Esophagus muscularis mucosa (tissue), 4 donors: ENCODE results near the gene CRPPA. TPM values are rescaled to one million over a fixed set of nuclear protein-coding genes. Genes with fewer than 3 reads are reported as not detected.

ENCODE experiments used
- DNase-seq: peaks from one replicate; pipeline ENCODE4 v3.0.0-alpha.2; 2017; ENCODE audit errors: extremely low spot score
- H3K27ac ChIP-seq, 4 donors: fragments of 200-600 bp; sonication (generic); replicated peaks in 1 of 4; 1 replicate in 3 of 4; 2 replicates in 1 of 4; pipeline ENCODE4 v1.5.1; 2016 to 2019; ENCODE audit warnings: mild to moderate bottlenecking in 1 of 4
- H3K27me3 ChIP-seq, 4 donors: fragments of 200-600 bp; sonication (generic); one replicate each; pipeline versions ENCODE4 v1.5.1 to v1.6.0; 2016 to 2019
- H3K36me3 ChIP-seq, 4 donors: fragments of 200-600 bp; sonication (generic); one replicate each; pipeline ENCODE4 v1.5.1; 2016 to 2019
- H3K4me1 ChIP-seq, 4 donors: fragments of 200-600 bp; sonication (generic); one replicate each; pipeline ENCODE4 v1.5.1; 2016 to 2019
- H3K4me3 ChIP-seq, 4 donors: fragments of 200-600 bp; sonication (generic); 1 replicate in 2 of 4; 2 replicates in 2 of 4; pipeline ENCODE4 v1.5.1; 2016 to 2019; ENCODE audit warnings: mild to moderate bottlenecking in 4 of 4, moderate library complexity in 1 of 4
- H3K9me3 ChIP-seq, 4 donors: fragments of 200-600 bp; sonication (generic); 1 replicate in 3 of 4; 2 replicates in 1 of 4; pipeline ENCODE4 v1.5.1; 2016 to 2019
- EP300 ChIP-seq: sonication (generic); formaldehyde crosslinking; IDR thresholded peaks from one replicate; pipeline ENCODE4 v1.6.1; 2017; ENCODE audit warnings: antibody characterized with exemption
- POLR2A ChIP-seq: fragments of 450-650 bp; IDR thresholded peaks from one replicate; pipeline ENCODE4 v1.6.1; 2017; ENCODE audit warnings: antibody characterized with exemption, moderate library complexity, mild to moderate bottlenecking, low read depth
- POLR2AphosphoS5 ChIP-seq, 2 donors: sonication (generic); formaldehyde crosslinking; IDR thresholded peaks; one replicate each; pipeline ENCODE4 v1.6.1; 2017; ENCODE audit warnings: antibody characterized with exemption in 2 of 2
- WGBS: methylation state at CpG from one replicate; pipeline ENCODE4 v1.1.5; 2018; 5-methylcytosine and 5-hydroxymethylcytosine counted together
- intact Hi-C: fragments of 100-400 bp; cut with DNase I; formaldehyde crosslinking; loops from one replicate; pipeline ENCODE4 v1.15.1; 2023
- total RNA-seq, 4 donors: library from RNA; depleted of rRNA; stranded (reverse); fragments of >200 nt; gene quantifications; one replicate each; pipeline versions ENCODE4 v1.1.0 to v1.2.1, GENCODE V29; 2016
- TF ChIP-seq, protein P1 (sequence below), 3 experiments: fragments of 200-600 bp in 2 of 3; fragments of 450-650 bp in 1 of 3; sonication (generic) in 2 of 3; IDR thresholded peaks; one replicate each; pipeline ENCODE4 v1.5.1; 2017 to 2019; ENCODE audit warnings: antibody characterized with exemption in 3 of 3, mild to moderate bottlenecking in 2 of 3, moderate library complexity in 1 of 3

CRPPA gene
- total RNA-seq, 4 donors from 2014 or later, result 1.9 to 3.6 (median 3.5) TPM

DNA sequence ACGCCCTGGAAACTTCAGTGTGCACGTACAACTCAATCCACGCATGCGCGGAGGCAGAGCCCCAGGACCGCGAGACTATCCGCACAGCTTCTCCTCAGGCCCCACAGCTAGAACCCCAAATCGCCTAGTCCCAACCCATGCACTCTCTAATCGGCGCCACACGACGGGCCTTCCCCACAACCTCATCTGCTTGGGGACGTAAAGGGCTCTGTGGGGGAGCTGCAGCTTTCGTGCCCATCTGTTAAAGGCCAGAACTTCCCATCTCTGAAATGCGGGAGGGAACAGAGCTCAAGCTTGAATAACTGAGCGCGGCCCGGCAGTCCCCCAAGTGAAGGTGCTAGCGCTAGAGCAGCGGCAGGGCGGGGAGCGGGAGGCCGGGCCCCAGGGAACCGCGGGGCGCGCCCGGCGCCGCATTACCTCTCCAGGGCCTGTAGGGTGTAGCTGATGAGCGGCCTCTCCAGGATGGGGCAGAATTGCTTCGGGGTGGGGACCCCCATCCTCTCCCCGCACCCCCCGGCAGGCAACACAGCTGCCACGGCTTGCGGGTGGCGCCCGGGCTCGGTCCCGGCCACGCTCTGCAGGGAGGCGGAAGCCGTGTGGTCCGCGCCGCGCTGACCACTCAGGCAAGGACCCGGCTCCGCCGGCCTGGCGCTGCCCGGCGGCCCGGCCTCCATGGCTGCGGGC is 547 bp downstream of the CRPPA start:
- no peaks in the 10 kb centered on the region for H3K36me3 ChIP-seq
- H3K27ac ChIP-seq, result peak overlapping the region; percentile 94 to 99 (median 97)
- no peaks in the 10 kb centered on the region for H3K27me3 ChIP-seq
- TF ChIP-seq POLR2A (peak; percentile 16), EP300 (no peak), POLR2AphosphoS5 (IDR thresholded peaks at IDR 0.05) (peak; percentile 89 to 97)
- TF ChIP-seq, protein P1, sequence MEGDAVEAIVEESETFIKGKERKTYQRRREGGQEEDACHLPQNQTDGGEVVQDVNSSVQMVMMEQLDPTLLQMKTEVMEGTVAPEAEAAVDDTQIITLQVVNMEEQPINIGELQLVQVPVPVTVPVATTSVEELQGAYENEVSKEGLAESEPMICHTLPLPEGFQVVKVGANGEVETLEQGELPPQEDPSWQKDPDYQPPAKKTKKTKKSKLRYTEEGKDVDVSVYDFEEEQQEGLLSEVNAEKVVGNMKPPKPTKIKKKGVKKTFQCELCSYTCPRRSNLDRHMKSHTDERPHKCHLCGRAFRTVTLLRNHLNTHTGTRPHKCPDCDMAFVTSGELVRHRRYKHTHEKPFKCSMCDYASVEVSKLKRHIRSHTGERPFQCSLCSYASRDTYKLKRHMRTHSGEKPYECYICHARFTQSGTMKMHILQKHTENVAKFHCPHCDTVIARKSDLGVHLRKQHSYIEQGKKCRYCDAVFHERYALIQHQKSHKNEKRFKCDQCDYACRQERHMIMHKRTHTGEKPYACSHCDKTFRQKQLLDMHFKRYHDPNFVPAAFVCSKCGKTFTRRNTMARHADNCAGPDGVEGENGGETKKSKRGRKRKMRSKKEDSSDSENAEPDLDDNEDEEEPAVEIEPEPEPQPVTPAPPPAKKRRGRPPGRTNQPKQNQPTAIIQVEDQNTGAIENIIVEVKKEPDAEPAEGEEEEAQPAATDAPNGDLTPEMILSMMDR (IDR thresholded peaks at IDR 0.05), result peak in 1 of 3 experiments; percentile 52
- DNase-seq, result peak; percentile 93
- peak overlapping the region; percentile 72 to 76 (median 76) for H3K4me3 ChIP-seq
- peaks cover 15 to 28% (median 26%) of the 10 kb centered on the region in 4 donors for H3K4me1 ChIP-seq
- intact Hi-C loops, result no loop called here
- H3K9me3 ChIP-seq, result no peaks in the 10 kb centered on the region
- WGBS, result 0% methylated on average over 16 of the region's 56 CpGs

DNA sequence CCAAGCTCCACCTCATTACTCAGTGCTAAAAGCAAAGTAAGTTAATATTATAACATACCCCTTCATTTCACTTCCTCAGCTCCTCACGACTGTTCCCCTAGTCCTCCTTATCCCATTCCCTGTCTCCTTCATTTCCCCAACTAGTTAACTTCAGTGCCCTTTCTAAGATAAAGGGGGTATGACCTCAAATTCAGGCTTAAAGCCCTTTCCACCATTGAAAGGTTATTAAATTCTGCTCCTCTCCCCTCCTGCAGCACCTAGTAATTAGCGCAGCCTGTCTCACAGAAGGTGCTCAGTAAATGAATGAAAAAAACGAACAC is 1.0 kb downstream of the CRPPA start:
- TF ChIP-seq POLR2A (no peak), POLR2AphosphoS5 (IDR thresholded peaks at IDR 0.05) (no peak), EP300 (no peak)
- TF ChIP-seq, protein P1 (IDR thresholded peaks at IDR 0.05), result no peak
- 0% methylated on average over 3 of the region's 3 CpGs for WGBS
- peak overlapping the region; percentile 94 to 99 (median 97) for H3K27ac ChIP-seq

DNA sequence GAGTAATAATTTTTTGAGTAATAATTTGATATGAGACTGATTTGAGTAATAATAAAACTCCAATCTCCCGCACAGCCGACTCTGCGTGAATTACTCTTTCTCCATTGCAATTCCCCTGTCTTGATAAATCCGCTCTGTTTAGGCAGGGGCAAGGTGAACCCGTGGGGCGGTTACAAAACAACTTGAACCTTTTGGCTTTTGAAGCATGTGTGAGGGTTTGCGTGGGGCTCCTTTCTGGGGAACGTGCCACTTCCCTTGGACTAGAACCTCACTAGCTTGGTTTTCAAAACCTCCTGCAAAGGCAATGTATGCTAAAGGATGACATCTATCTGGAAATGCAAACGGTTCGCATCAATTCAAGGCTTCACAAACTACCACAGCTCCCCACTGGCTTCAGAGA is 1.5 kb downstream of the CRPPA start:
- DNase-seq, result no peak
- peak overlapping the region; percentile 72 to 76 (median 76) for H3K4me3 ChIP-seq
- H3K4me1 ChIP-seq, result peaks cover 15 to 28% (median 26%) of the 10 kb centered on the region in 4 donors
- H3K9me3 ChIP-seq, result no peaks in the 10 kb centered on the region
- H3K36me3 ChIP-seq, result no peaks in the 10 kb centered on the region
- WGBS, result 66% methylated on average over 10 of the region's 10 CpGs
- H3K27ac ChIP-seq, result peak overlapping the region; percentile 94 to 99 (median 97)
- no peaks in the 10 kb centered on the region for H3K27me3 ChIP-seq
- intact Hi-C loops, result loop anchor here (10.0 kb wide), 1 partner anchor 345 kb away; no protein-coding TSS in a partner anchor
- no peak for TF ChIP-seq EP300
- TF ChIP-seq, protein P1 (IDR thresholded peaks at IDR 0.05), result no peak
- TF ChIP-seq POLR2A, result no peak
- no peak for TF ChIP-seq POLR2AphosphoS5 (IDR thresholded peaks at IDR 0.05)

More for the DNA sequence above, 1.0 kb downstream of the CRPPA start:
- Histone ChIP-seq H3K27me3 (no peaks in the 10 kb centered on the region), H3K4me1 (peaks cover 15 to 28% (median 26%) of the 10 kb centered on the region in 4 donors), H3K36me3 (no peaks in the 10 kb centered on the region), H3K9me3 (no peaks in the 10 kb centered on the region), H3K4me3 (peak overlapping the region; percentile 72 to 76 (median 76))
- intact Hi-C loops, result no loop called here
- DNase-seq, result no peak

DNA sequence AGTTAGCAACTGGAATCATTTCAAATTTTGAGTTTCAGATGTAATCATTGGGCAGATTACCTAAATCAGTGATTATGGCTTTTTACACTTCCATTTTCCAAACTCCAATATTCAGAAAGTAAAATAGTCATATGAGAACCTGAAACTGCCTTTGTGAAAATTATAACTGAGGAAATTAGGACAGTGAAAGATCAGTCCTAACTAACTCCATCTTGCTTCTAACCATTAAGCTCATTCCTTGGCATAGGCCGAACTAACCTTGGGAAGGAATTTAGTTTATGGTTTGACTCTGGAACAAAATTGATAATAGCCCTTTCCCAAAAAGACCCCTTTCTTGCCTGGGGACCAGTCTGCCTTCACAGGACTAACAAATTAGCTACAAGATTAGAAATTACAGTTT is 2.2 kb downstream of the CRPPA start:
- no peaks in the 10 kb centered on the region for H3K27me3 ChIP-seq
- 94% methylated on average over 1 of the region's 1 CpG for WGBS
- peaks cover 15 to 28% (median 26%) of the 10 kb centered on the region in 4 donors for H3K4me1 ChIP-seq
- no peak overlapping the region for H3K27ac ChIP-seq
- DNase-seq, result no peak
- H3K36me3 ChIP-seq, result no peaks in the 10 kb centered on the region
- TF ChIP-seq EP300, result no peak
- TF ChIP-seq, protein P1 (IDR thresholded peaks at IDR 0.05), result no peak
- TF ChIP-seq POLR2AphosphoS5 (IDR thresholded peaks at IDR 0.05), result no peak
- TF ChIP-seq POLR2A, result no peak
- no peak overlapping the region for H3K4me3 ChIP-seq
- H3K9me3 ChIP-seq, result no peaks in the 10 kb centered on the region
- intact Hi-C loops, result loop anchor here (10.0 kb wide), 1 partner anchor 344 kb away; no protein-coding TSS in a partner anchor
